IMR-90 (cell line): ENCODE data around the gene C9orf57. TPM values are rescaled to one million over a fixed set of nuclear protein-coding genes. Genes with fewer than 3 reads are reported as not detected.

Experiments
- ATAC-seq: fragments of 200-7000 bp; cut with Tn5 transposase; 2 replicates; pipeline ENCODE4 v1.9.1; 2020; ENCODE audit warnings: low read depth, mild to moderate bottlenecking, moderate library complexity
- BruUV-seq: library from RNA; stranded (reverse); fragments of 400-500 nt; replicated peaks from 2 replicates; lab custom pipeline; 2021; lab: Mats Ljungman, UMichigan
- CTCF ChIA-PET: fragments of 300-600 bp; formaldehyde crosslinking; extraction: SDS; loops from one replicate; lab custom pipeline; 2021; ENCODE audit warnings: antibody characterized with exemption; lab: Yijun Ruan, JAX
- POLR2A ChIA-PET: fragments of 300-600 bp; sonication (Branson Sonifier 250); formaldehyde crosslinking; loops from one replicate; lab custom pipeline; 2022; ENCODE audit warnings: antibody characterized with exemption; ENCODE audit not compliant: unreplicated experiment; lab: Charles Lee
- DNase-seq: peaks from one replicate; pipeline ENCODE4 v3.0.0; 2013
- H2AFZ ChIP-seq: replicated peaks from 2 replicates; pipeline ENCODE3; 2013; ENCODE audit warnings: low read length, mild to moderate bottlenecking; ENCODE audit not compliant: poor library complexity
- H2AK5ac ChIP-seq: 2 replicates; pipeline ENCODE4 v1.6.1; 2013; ENCODE audit warnings: low read depth, low read length, inconsistent platforms
- H2AK9ac ChIP-seq: replicated peaks from 2 replicates; pipeline ENCODE3; 2013; ENCODE audit warnings: mild to moderate bottlenecking, low read depth, low read length, moderate library complexity; ENCODE audit not compliant: poor library complexity
- H2BK120ac ChIP-seq: 2 replicates; pipeline ENCODE4 v1.6.1; 2013; ENCODE audit warnings: low read depth, low read length, inconsistent platforms
- H2BK15ac ChIP-seq: 3 replicates; pipeline ENCODE4 v1.6.1; 2013; ENCODE audit warnings: low read depth, low read length, inconsistent platforms
- H2BK20ac ChIP-seq: 2 replicates; pipeline ENCODE4 v1.6.1; 2013; ENCODE audit warnings: low read depth, mild to moderate bottlenecking, inconsistent platforms, low read length, moderate library complexity
- H2BK5ac ChIP-seq: 2 replicates; pipeline ENCODE4 v1.6.1; 2013; ENCODE audit warnings: mild to moderate bottlenecking, low read depth, low read length, inconsistent platforms; ENCODE audit not compliant: poor library complexity, severe bottlenecking
- H3K14ac ChIP-seq: replicated peaks from 2 replicates; pipeline ENCODE4 v1.6.1; 2013; ENCODE audit warnings: low read depth, low read length, inconsistent platforms
- H3K18ac ChIP-seq: 2 replicates; pipeline ENCODE4 v1.6.1; 2013; ENCODE audit warnings: low read depth, low read length, control low read depth
- H3K23ac ChIP-seq: 2 replicates; pipeline ENCODE4 v1.6.1; 2013; ENCODE audit warnings: low read depth, low read length, inconsistent platforms
- H3K27ac ChIP-seq: 2 replicates; pipeline ENCODE4 v1.5.1; 2013; ENCODE audit warnings: mild to moderate bottlenecking, control low read depth, low read length; ENCODE audit not compliant: insufficient read depth
- H3K27me3 ChIP-seq: 2 replicates; pipeline ENCODE4 v1.6.1; 2013; ENCODE audit warnings: low read length; ENCODE audit not compliant: control insufficient read depth, insufficient read depth
- H3K36me3 ChIP-seq: 2 replicates; pipeline ENCODE4 v1.6.1; 2013; ENCODE audit warnings: low read length, mixed read lengths; ENCODE audit not compliant: control insufficient read depth, insufficient read depth
- H3K4ac ChIP-seq: 2 replicates; pipeline ENCODE4 v1.6.1; 2013; ENCODE audit warnings: low read depth, low read length, inconsistent platforms
- H3K4me1 ChIP-seq: 2 replicates; pipeline ENCODE4 v1.6.1; 2013; ENCODE audit warnings: low read length, mixed read lengths; ENCODE audit not compliant: control insufficient read depth, insufficient read depth
- H3K4me2 ChIP-seq: 2 replicates; pipeline ENCODE4 v1.6.1; 2013; ENCODE audit warnings: low read depth, mild to moderate bottlenecking, control low read depth, low read length, moderate library complexity
- H3K4me3 ChIP-seq: 2 replicates; pipeline ENCODE4 v1.5.1; 2013; ENCODE audit warnings: low read depth, mild to moderate bottlenecking, control low read depth, low read length, moderate library complexity; ENCODE audit not compliant: insufficient read depth
- H3K56ac ChIP-seq: 2 replicates; pipeline ENCODE4 v1.6.1; 2013; ENCODE audit warnings: low read length, inconsistent platforms; ENCODE audit not compliant: insufficient read depth; ENCODE audit errors: extremely low read depth
- H3K79me1 ChIP-seq, 2 experiments: 2 replicates each; pipeline ENCODE4 v1.6.1; 2013; ENCODE audit warnings: low read length in 2 of 2, inconsistent platforms in 1 of 2, low read depth in 1 of 2
- H3K9ac ChIP-seq: 2 replicates; pipeline ENCODE4 v1.6.1; 2013; ENCODE audit warnings: low read depth, low read length, control low read depth
- H3K9me1 ChIP-seq: 2 replicates; pipeline ENCODE4 v1.6.1; 2013; ENCODE audit warnings: low read length, inconsistent platforms; ENCODE audit not compliant: insufficient read depth
- H3K9me3 ChIP-seq: 2 replicates; pipeline ENCODE4 v1.6.1; 2013; ENCODE audit warnings: low read length; ENCODE audit not compliant: control insufficient read depth, insufficient read depth
- H4K20me1 ChIP-seq: 2 replicates; pipeline ENCODE4 v1.6.1; 2013; ENCODE audit warnings: low read length, inconsistent platforms; ENCODE audit not compliant: insufficient read depth
- H4K5ac ChIP-seq: 2 replicates; pipeline ENCODE4 v1.6.1; 2013; ENCODE audit warnings: mild to moderate bottlenecking, low read depth, low read length, control low read depth
- H4K8ac ChIP-seq, 2 experiments: 2 replicates each; pipeline ENCODE4 v1.6.1; 2013; ENCODE audit warnings: low read depth in 2 of 2, low read length in 2 of 2, control low read depth in 1 of 2, inconsistent platforms in 1 of 2
- H4K91ac ChIP-seq: 2 replicates; pipeline ENCODE4 v1.6.1; 2013; ENCODE audit warnings: low read depth, low read length, inconsistent platforms; ENCODE audit not compliant: insufficient read depth
- BHLHE40 ChIP-seq: fragments of 150-350 bp; IDR thresholded peaks from 2 replicates; pipeline ENCODE4 v1.6.1; 2016; ENCODE audit warnings: mild to moderate bottlenecking, low read depth, low read length
- CEBPB ChIP-seq: IDR thresholded peaks from 2 replicates; pipeline ENCODE4 v1.6.1; 2012; ENCODE audit warnings: low read depth, low read length, improper control_type of control experiment
- CHD1 ChIP-seq: IDR thresholded peaks from 2 replicates; pipeline ENCODE4 v1.6.1; 2012; ENCODE audit warnings: low read depth, low read length, improper control_type of control experiment
- FOS ChIP-seq: fragments of 150-350 bp; IDR thresholded peaks from 2 replicates; pipeline ENCODE4 v1.6.1; 2016; ENCODE audit warnings: low read depth, low read length
- MAFK ChIP-seq: IDR thresholded peaks from 2 replicates; pipeline ENCODE4 v1.6.1; 2012; ENCODE audit warnings: low read depth, low read length, improper control_type of control experiment
- MAZ ChIP-seq: IDR thresholded peaks from 2 replicates; pipeline ENCODE4 v1.6.1; 2012; ENCODE audit warnings: low read depth, mild to moderate bottlenecking, low read length, improper control_type of control experiment, moderate library complexity, borderline replicate concordance
- NFE2L2 ChIP-seq: fragments of 150-350 bp; IDR thresholded peaks from 2 replicates; pipeline ENCODE4 v1.6.1; 2016; ENCODE audit warnings: low read depth, mild to moderate bottlenecking, low read length
- POLR2A ChIP-seq: IDR thresholded peaks from 2 replicates; pipeline ENCODE4 v1.6.1; 2012; ENCODE audit warnings: mild to moderate bottlenecking, low read depth, low read length
- RAD21 ChIP-seq: IDR thresholded peaks from 2 replicates; pipeline ENCODE4 v1.6.1; 2012; ENCODE audit warnings: low read length, improper control_type of control experiment
- RCOR1 ChIP-seq: IDR thresholded peaks from 2 replicates; pipeline ENCODE4 v1.6.1; 2012; ENCODE audit warnings: mild to moderate bottlenecking, low read length, improper control_type of control experiment; ENCODE audit not compliant: insufficient replicate concordance
- RFX5 ChIP-seq: IDR thresholded peaks from 2 replicates; pipeline ENCODE4 v1.8.0; 2012; ENCODE audit warnings: low read depth, mild to moderate bottlenecking, low read length, moderate library complexity
- SMC3 ChIP-seq: fragments of 150-350 bp; IDR thresholded peaks from 2 replicates; pipeline ENCODE4 v1.6.1; 2016; ENCODE audit warnings: low read depth, mild to moderate bottlenecking, antibody characterized with exemption, low read length, moderate library complexity
- USF2 ChIP-seq: fragments of 150-350 bp; IDR thresholded peaks from 2 replicates; pipeline ENCODE4 v1.6.1; 2017; ENCODE audit warnings: mild to moderate bottlenecking, antibody characterized with exemption, low read length, low read depth
- WGBS, 2 experiments: methylation state at CpG; one replicate each; pipeline versions ENCODE4 v1.1.5 to v1.1.7; 2013; ENCODE audit warnings: missing lambda C conversion rate in 2 of 2; ENCODE audit not compliant: insufficient read length in 1 of 2; ENCODE audit errors: extremely low coverage in 2 of 2; 5-methylcytosine and 5-hydroxymethylcytosine counted together
- dilution Hi-C: fragments of 300-500 bp; cut with HindIII; formaldehyde crosslinking; loops from one replicate; pipeline ENCODE4 v1.14.3; 2018; ENCODE audit warnings: low sequenced_read_pairs; ENCODE audit not compliant: unreplicated experiment
- in situ Hi-C: fragments of 300-500 bp; cut with MboI; formaldehyde crosslinking; loops from 3 replicates; pipeline ENCODE4 v1.14.3; 2019; ENCODE audit warnings: low sequenced_read_pairs, inconsistent platforms, mixed read lengths
- intact Hi-C: fragments of 100-400 bp; cut with micrococcal nuclease; formaldehyde crosslinking; loops from 2 replicates; pipeline ENCODE4 v1.10.0; 2022
- polyA plus RNA-seq, 3 experiments: library from polyadenylated mRNA; depleted of rRNA; stranded (reverse); fragments of >200 nt; gene quantifications; 2 replicates each; pipeline ENCODE4 v1.2.3, GENCODE V29; 2012; ENCODE audit warnings: low replicate concordance in 1 of 3
- total RNA-seq: library from RNA; depleted of rRNA; stranded (reverse); fragments of >200 nt; gene quantifications from 2 replicates; pipeline ENCODE4 v1.2.3, GENCODE V29; 2012
- TF ChIP-seq, protein P1 (sequence below): fragments of 150-350 bp; IDR thresholded peaks from 2 replicates; pipeline ENCODE4 v1.6.1; 2016; ENCODE audit warnings: low read depth, mild to moderate bottlenecking, low read length, moderate library complexity, borderline replicate concordance
- TF ChIP-seq, protein P2 (sequence below): conservative IDR thresholded peaks from 2 replicates; pipeline ENCODE4 v1.5.1; 2012; ENCODE audit warnings: mild to moderate bottlenecking, low read depth, low read length, improper control_type of control experiment

The C9orf57 gene
- total and polyA plus RNA-seq, 2 of the 4 experiments (the other 2 are of a cell fraction), result not detected

DNA sequence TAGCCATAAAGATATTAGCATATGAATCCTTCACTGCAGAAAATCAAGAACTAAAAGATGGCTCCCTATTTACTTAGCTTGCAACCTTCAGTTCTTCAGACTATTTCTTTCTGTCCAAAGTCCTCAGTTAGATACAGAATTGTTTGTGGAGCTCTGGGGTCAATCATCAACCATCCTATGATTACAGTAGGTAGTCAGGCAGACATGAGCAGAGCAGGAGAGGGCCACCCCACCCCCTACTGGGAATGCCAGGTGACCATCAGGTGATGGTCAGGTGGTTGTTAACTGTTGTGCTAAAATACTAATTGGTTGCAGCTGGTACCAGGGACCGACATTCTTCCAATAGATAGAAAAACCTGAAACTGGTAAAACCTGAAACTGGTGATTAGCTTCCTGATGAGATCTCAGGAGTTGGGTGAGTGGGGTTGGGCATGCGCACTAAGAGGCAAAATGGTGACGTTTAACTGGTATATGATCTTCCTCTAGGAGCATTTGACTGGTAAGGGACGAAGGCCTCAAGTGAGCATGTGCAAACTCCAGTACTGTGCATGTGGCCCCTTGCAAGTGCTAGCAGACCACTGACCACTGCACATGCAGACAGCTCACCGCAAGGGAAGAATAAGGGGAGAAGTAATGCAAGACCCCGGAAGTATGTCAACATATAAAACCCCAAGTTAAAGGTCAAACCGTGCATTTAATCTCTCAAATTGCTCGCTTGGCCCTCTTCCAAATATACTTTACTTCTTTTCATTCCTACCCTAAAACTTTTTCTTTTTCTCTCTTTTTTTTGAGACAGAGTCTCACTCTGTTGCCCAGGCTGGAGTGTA lies 13.6 kb downstream of the C9orf57 start:
- H3K9me3 ChIP-seq, result no peaks in the 10 kb centered on the region
- no peaks in the 10 kb centered on the region for H3K36me3 ChIP-seq
- ATAC-seq, result no peak
- no peak for DNase-seq
- no peak overlapping the region for H2BK5ac ChIP-seq
- intact Hi-C loops (no loop called here), dilution Hi-C loops (no loop called here), in situ Hi-C loops (loop anchor here (10.0 to 25.0 kb wide), 2 partner anchors 565 to 778 kb away; no protein-coding TSS in a partner anchor)
- H3K14ac ChIP-seq, result no peak overlapping the region
- no peak overlapping the region for H2BK20ac ChIP-seq
- H3K4me2 ChIP-seq, result no peak overlapping the region
- H2AK5ac ChIP-seq, result no peak overlapping the region
- CTCF ChIA-PET, result no interaction called here
- H3K9me1 ChIP-seq, result no peaks in the 10 kb centered on the region
- H4K91ac ChIP-seq, result no peak overlapping the region
- H3K9ac ChIP-seq, result no peak overlapping the region
- no peak overlapping the region for H3K27ac ChIP-seq
- peaks cover 2% of the 10 kb centered on the region for H3K27me3 ChIP-seq
- 71 to 86% methylated on average over 1 of the region's 8 CpGs for WGBS, 2 experiments
- no peak overlapping the region for H3K4ac ChIP-seq
- H3K79me1 ChIP-seq, result no peaks in the 10 kb centered on the region
- H2BK120ac ChIP-seq, result no peak overlapping the region
- BruUV-seq, result no TSS peak
- H3K23ac ChIP-seq, result no peak overlapping the region
- no peak overlapping the region for H3K18ac ChIP-seq
- no peaks in the 10 kb centered on the region for H4K20me1 ChIP-seq
- H3K4me3 ChIP-seq, result no peak overlapping the region
- H4K5ac ChIP-seq, result no peak overlapping the region
- H2AFZ ChIP-seq, result no peak overlapping the region
- POLR2A ChIA-PET, result no interaction called here
- H4K8ac ChIP-seq, result no peak overlapping the region
- no peak overlapping the region for H3K56ac ChIP-seq
- H2AK9ac ChIP-seq, result no peak overlapping the region
- H3K4me1 ChIP-seq, result no peaks in the 10 kb centered on the region
- H2BK15ac ChIP-seq, result no peak overlapping the region
- no peak for TF ChIP-seq MAZ
- TF ChIP-seq RCOR1, result no peak
- TF ChIP-seq NFE2L2, result no peak
- TF ChIP-seq CEBPB, result no peak
- no peak for TF ChIP-seq FOS
- TF ChIP-seq USF2, result no peak
- no peak for TF ChIP-seq SMC3
- no peak for TF ChIP-seq BHLHE40
- no peak for TF ChIP-seq CHD1
- TF ChIP-seq RFX5, result no peak
- TF ChIP-seq, protein P1, sequence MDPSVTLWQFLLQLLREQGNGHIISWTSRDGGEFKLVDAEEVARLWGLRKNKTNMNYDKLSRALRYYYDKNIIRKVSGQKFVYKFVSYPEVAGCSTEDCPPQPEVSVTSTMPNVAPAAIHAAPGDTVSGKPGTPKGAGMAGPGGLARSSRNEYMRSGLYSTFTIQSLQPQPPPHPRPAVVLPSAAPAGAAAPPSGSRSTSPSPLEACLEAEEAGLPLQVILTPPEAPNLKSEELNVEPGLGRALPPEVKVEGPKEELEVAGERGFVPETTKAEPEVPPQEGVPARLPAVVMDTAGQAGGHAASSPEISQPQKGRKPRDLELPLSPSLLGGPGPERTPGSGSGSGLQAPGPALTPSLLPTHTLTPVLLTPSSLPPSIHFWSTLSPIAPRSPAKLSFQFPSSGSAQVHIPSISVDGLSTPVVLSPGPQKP, result no peak
- no peak for TF ChIP-seq RAD21
- TF ChIP-seq MAFK, result no peak
- no peak for TF ChIP-seq POLR2A
- TF ChIP-seq, protein P2, sequence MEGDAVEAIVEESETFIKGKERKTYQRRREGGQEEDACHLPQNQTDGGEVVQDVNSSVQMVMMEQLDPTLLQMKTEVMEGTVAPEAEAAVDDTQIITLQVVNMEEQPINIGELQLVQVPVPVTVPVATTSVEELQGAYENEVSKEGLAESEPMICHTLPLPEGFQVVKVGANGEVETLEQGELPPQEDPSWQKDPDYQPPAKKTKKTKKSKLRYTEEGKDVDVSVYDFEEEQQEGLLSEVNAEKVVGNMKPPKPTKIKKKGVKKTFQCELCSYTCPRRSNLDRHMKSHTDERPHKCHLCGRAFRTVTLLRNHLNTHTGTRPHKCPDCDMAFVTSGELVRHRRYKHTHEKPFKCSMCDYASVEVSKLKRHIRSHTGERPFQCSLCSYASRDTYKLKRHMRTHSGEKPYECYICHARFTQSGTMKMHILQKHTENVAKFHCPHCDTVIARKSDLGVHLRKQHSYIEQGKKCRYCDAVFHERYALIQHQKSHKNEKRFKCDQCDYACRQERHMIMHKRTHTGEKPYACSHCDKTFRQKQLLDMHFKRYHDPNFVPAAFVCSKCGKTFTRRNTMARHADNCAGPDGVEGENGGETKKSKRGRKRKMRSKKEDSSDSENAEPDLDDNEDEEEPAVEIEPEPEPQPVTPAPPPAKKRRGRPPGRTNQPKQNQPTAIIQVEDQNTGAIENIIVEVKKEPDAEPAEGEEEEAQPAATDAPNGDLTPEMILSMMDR, result no peak
